ENCODE results near the gene DTNB.

Gene DTNB

DNA sequence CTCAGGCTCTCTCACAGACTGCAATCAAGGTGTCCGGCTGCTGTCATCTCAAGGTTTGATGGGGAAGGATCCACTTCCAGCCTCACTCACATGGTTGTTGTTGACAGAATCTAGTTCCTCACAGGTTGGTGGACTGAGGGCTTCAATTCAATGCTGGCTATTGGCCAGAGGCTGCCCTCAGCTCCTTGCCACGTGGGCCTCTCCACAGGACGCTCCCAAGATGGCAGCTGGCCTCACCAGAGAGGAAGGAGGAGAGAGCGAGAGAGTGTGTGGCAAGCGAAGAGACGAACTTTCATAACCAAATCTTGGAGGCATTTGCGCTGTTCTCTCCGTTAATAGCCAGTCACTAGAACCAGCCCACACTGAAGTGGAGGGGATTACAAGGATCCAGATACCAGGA is 318.1 kb downstream of the DTNB start:
- Histone ChIP-seq H3K27me3 (ENCODE audit: insufficient read depth, low read length) (peaks cover 16% of the 10 kb centered on the region), H3K9ac (ENCODE audit: low read depth, low read length) (no peak overlapping the region), H3K4me1 (ENCODE audit: insufficient read depth, low read length) (no peaks in the 10 kb centered on the region), H3K9me3 (ENCODE audit: insufficient read depth, low read depth, low read length) (no peaks in the 10 kb centered on the region), H3K36me3 (ENCODE audit: insufficient read depth, low read depth, low read length) (no peaks in the 10 kb centered on the region), H3K4me3 (ENCODE audit: low read length) (no peak overlapping the region), H3K27ac (ENCODE audit: low read length) (no peak overlapping the region)

DNA sequence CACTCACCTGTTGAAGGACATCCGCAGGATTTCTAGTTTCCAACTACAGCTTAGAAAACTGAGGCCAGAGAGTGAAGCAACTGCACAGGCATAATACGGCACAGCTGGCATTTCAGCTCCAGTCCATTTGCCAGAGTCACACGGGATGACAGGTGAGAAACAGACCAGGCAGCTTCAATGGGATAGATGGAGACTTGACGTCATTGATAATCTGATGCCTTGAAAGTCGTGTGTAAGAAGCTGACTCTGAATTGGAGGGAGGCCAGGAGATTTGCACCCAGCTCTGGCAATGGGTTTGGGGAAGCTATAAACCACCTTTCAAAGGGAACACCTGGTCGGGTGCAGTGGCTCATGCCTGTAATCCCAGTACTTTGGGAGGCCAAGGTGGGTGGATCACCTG is 319.3 kb downstream of the DTNB start:
- Histone ChIP-seq H3K9ac (ENCODE audit: low read depth, low read length) (no peak overlapping the region), H3K4me3 (ENCODE audit: low read length) (no peak overlapping the region), H3K9me3 (ENCODE audit: insufficient read depth, low read depth, low read length) (no peaks in the 10 kb centered on the region), H3K36me3 (ENCODE audit: insufficient read depth, low read depth, low read length) (no peaks in the 10 kb centered on the region), H3K27me3 (ENCODE audit: insufficient read depth, low read length) (peaks cover 7% of the 10 kb centered on the region; the same call in 1 of the 2 replicates), H3K27ac (ENCODE audit: low read length) (no peak overlapping the region), H3K4me1 (ENCODE audit: insufficient read depth, low read length) (no peaks in the 10 kb centered on the region)

DNA sequence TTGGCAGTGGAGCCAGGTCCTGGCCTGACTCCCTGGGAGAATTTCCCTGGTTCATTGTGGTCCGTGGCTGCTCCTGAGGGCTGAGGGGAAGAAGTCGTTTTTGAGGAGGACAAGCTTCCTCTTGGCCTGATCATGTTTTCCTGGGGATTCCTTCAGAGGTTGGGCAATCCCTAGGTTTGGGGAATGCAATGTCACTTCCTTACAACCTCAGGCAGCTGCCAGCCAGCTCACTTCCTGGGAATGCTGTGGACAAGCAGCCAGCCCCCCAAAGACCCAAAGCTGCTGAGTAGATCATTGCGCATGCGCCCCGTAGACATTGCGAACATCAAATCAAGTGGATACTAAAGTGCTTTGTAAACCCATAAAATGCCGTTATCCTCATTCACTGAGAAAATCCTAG is 324.0 kb downstream of the DTNB start:
- Histone ChIP-seq H3K27ac (ENCODE audit: low read length) (no peak overlapping the region), H3K9ac (ENCODE audit: low read depth, low read length) (no peak overlapping the region), H3K36me3 (ENCODE audit: insufficient read depth, low read depth, low read length) (no peaks in the 10 kb centered on the region), H3K27me3 (ENCODE audit: insufficient read depth, low read length) (peaks cover 7% of the 10 kb centered on the region), H3K4me3 (ENCODE audit: low read length) (no peak overlapping the region), H3K4me1 (ENCODE audit: insufficient read depth, low read length) (no peaks in the 10 kb centered on the region), H3K9me3 (ENCODE audit: insufficient read depth, low read depth, low read length) (no peaks in the 10 kb centered on the region)

- peaks cover 21% of the 10 kb centered on the region for H3K27me3 ChIP-seq (ENCODE audit: insufficient read depth, low read length)
- no peak overlapping the region for H3K9ac ChIP-seq (ENCODE audit: low read depth, low read length)
- no peaks in the 10 kb centered on the region for H3K9me3 ChIP-seq (ENCODE audit: insufficient read depth, low read depth, low read length)
Measured at GRCh38 chr2:25347846-25348245, 325.5 kb downstream of the DTNB start.

DNA sequence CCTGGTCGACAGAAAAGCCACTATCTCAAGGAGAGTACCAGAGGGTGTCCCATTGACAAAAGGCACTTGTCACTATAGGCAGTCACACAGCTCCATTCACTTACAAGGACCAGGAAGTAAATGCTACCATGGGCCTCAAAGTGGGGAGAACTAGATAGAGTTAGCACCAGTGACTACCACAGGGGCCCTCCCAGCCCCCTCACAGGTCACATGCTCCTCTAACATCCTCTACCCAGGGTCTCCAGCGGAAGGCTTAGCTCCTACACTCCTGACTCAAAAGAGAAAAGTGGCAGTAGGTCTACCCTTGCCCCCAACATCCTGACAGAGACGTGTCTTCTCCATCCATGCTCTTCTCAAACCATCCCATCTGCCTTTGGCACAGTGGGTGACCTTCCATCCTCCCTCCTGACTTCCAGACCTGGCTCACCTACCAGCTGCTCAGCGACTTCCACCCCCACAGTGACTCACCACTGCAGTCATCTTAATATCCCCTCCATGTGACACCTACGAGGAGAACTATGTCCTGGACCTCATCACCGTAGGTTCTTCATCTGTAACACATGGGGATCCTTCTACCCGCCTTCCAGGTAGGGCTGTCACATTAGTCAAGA is 326.1 kb downstream of the DTNB start:
- Histone ChIP-seq H3K27me3 (ENCODE audit: insufficient read depth, low read length) (peaks cover 25% of the 10 kb centered on the region), H3K9ac (ENCODE audit: low read depth, low read length) (no peak overlapping the region), H3K4me1 (ENCODE audit: insufficient read depth, low read length) (peaks cover 4% of the 10 kb centered on the region; the same call in 1 of the 2 replicates), H3K27ac (ENCODE audit: low read length) (no peak overlapping the region), H3K9me3 (ENCODE audit: insufficient read depth, low read depth, low read length) (no peaks in the 10 kb centered on the region), H3K36me3 (ENCODE audit: insufficient read depth, low read depth, low read length) (no peaks in the 10 kb centered on the region), H3K4me3 (ENCODE audit: low read length) (no peak overlapping the region)

More at GRCh38 chr2:25347846-25348245, 325.5 kb downstream of the DTNB start:
- Histone ChIP-seq H3K27ac (ENCODE audit: low read length) (no peak overlapping the region), H3K36me3 (ENCODE audit: insufficient read depth, low read depth, low read length) (no peaks in the 10 kb centered on the region), H3K4me3 (ENCODE audit: low read length) (no peak overlapping the region), H3K4me1 (ENCODE audit: insufficient read depth, low read length) (peaks cover under 1% of the 10 kb centered on the region; the same call in 1 of the 2 replicates)

- peaks cover 42% of the 10 kb centered on the region for H3K27me3 ChIP-seq (ENCODE audit: insufficient read depth, low read length)
- H3K4me3 ChIP-seq (ENCODE audit: low read length) = no peak overlapping the region
- H3K4me1 ChIP-seq (ENCODE audit: insufficient read depth, low read length) = peaks cover 4% of the 10 kb centered on the region; the same call in 1 of the 2 replicates
- no peak overlapping the region for H3K27ac ChIP-seq (ENCODE audit: low read length)
- no peaks in the 10 kb centered on the region for H3K9me3 ChIP-seq (ENCODE audit: insufficient read depth, low read depth, low read length)
- no peak overlapping the region for H3K9ac ChIP-seq (ENCODE audit: low read depth, low read length)
- H3K36me3 ChIP-seq (ENCODE audit: insufficient read depth, low read depth, low read length) = no peaks in the 10 kb centered on the region
Measured at GRCh38 chr2:25343187-25343825, 330.1 kb downstream of the DTNB start.

GRCh38 chr2:25342372-25343186 is 330.8 kb downstream of the DTNB start:
- Histone ChIP-seq H3K27me3 (ENCODE audit: insufficient read depth, low read length) (peaks cover 41% of the 10 kb centered on the region), H3K4me1 (ENCODE audit: insufficient read depth, low read length) (peaks cover 4% of the 10 kb centered on the region; the same call in 1 of the 2 replicates), H3K9ac (ENCODE audit: low read depth, low read length) (no peak overlapping the region), H3K4me3 (ENCODE audit: low read length) (peak overlapping the region; percentile 69), H3K9me3 (ENCODE audit: insufficient read depth, low read depth, low read length) (no peaks in the 10 kb centered on the region), H3K36me3 (ENCODE audit: insufficient read depth, low read depth, low read length) (no peaks in the 10 kb centered on the region), H3K27ac (ENCODE audit: low read length) (no peak overlapping the region)

- H3K27me3 ChIP-seq (ENCODE audit: insufficient read depth, low read length) = peaks cover 35% of the 10 kb centered on the region
- peak within 1 kb of the TSS; percentile 69 for H3K4me3 ChIP-seq (ENCODE audit: low read length)
- H3K9ac ChIP-seq (ENCODE audit: low read depth, low read length) = no peak within 1 kb of the TSS
- no peaks in the 10 kb centered on the region for H3K36me3 ChIP-seq (ENCODE audit: insufficient read depth, low read depth, low read length)
- H3K27ac ChIP-seq (ENCODE audit: low read length) = no peak within 1 kb of the TSS
- H3K9me3 ChIP-seq (ENCODE audit: insufficient read depth, low read depth, low read length) = no peaks in the 10 kb centered on the region
- H3K4me1 ChIP-seq (ENCODE audit: insufficient read depth, low read length) = peaks cover 5% of the 10 kb centered on the region; the same call in 1 of the 2 replicates
Measured at GRCh38 chr2:25341753-25342371, 331.5 kb downstream of the DTNB start, which contains the start of gene DNMT3A. Gene DNMT3A (minus strand): TSS chr2:25341925. CDS start chr2:25313984, 27,941 bp downstream.

DNA sequence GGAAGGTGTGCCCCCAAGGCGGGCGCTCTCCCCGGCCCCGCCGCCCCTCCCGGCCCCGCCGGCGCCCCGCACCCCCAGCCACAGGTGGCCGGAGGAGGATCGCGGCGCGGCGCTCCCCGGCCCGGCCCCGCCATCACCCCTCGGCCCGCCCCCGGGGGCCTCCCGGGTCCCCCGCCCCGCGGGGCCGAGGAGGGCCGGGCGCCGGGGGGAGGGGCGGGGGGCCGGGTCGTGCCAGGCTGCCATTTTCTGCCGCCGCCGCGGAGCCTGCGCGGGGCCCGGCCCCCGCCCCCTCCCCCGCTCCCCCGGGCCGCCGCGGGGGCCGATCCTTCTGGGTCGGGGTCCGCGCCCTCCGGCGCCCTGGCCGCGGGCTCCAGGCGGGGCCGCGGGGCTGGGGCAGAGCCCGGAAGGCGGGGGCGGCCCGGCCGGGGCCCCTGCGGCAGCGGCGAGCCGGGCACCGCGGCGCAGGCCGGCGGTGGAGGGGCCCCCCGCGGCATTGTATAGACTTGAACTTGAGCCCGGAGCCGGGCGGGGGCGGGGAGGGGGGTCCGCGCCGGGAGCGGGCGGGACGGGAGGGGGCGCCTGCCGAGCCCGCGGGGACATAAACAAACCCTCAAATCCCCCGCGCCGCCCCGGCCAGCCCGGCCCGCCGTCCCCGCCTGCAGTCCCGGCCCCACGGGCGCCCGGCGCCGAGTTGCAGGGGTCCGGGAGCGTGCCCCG is 332.2 kb downstream of the DTNB start:
- Histone ChIP-seq H3K27me3 (ENCODE audit: insufficient read depth, low read length) (peaks cover 35% of the 10 kb centered on the region), H3K4me3 (ENCODE audit: low read length) (no peak overlapping the region), H3K27ac (ENCODE audit: low read length) (no peak overlapping the region), H3K9ac (ENCODE audit: low read depth, low read length) (no peak overlapping the region), H3K4me1 (ENCODE audit: insufficient read depth, low read length) (peaks cover 8% of the 10 kb centered on the region; the same call in 1 of the 2 replicates), H3K9me3 (ENCODE audit: insufficient read depth, low read depth, low read length) (no peaks in the 10 kb centered on the region), H3K36me3 (ENCODE audit: insufficient read depth, low read depth, low read length) (no peaks in the 10 kb centered on the region)

DNA sequence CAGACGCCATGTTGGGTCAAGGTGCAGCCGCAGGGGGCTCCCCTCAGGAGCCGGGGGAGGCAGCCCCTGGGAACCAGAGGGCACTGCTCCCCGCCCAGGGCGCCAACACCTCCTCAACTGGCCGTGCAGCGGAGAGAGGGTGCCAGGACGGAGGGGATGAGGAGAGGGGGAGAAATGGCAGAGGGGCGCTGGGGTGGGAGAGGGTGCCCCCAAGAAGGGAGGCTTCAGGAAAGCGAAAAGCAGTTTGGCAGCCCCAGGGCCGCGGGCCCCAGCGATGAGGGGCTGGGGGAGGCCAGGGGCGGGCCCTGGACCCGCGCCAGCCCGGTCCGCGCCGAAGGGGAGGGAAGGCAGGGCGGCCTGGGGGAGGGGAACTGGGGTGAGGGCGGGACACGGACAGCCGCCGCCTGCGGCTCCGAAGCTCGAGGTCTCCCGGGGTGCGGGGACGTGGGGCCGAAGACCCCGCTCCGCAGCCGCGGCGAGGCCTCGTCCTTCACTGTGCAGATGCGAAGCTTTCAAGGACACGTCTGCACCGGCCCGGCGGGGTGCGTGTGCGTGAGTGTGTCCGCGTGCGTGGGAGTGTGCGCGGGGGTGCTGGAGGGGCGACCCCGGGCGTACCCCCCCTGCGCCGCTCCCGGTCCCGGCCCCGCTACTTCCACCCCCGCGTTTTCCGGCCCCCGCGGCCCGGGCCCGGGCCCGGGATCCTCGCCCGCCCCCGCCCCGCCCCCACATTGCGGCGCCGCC is 333.0 kb downstream of the DTNB start:
- Histone ChIP-seq H3K27me3 (ENCODE audit: insufficient read depth, low read length) (peaks cover 35% of the 10 kb centered on the region), H3K9ac (ENCODE audit: low read depth, low read length) (no peak overlapping the region), H3K4me1 (ENCODE audit: insufficient read depth, low read length) (peaks cover 11% of the 10 kb centered on the region; the same call in 1 of the 2 replicates), H3K36me3 (ENCODE audit: insufficient read depth, low read depth, low read length) (no peaks in the 10 kb centered on the region), H3K9me3 (ENCODE audit: insufficient read depth, low read depth, low read length) (no peaks in the 10 kb centered on the region), H3K27ac (ENCODE audit: low read length) (no peak overlapping the region), H3K4me3 (ENCODE audit: low read length) (peak overlapping the region; percentile 56; the same call in 1 of the 2 replicates)

All from iPS-20b (cell line).